ENCODE data around the gene MRPL21.

MRPL21 gene

DNA sequence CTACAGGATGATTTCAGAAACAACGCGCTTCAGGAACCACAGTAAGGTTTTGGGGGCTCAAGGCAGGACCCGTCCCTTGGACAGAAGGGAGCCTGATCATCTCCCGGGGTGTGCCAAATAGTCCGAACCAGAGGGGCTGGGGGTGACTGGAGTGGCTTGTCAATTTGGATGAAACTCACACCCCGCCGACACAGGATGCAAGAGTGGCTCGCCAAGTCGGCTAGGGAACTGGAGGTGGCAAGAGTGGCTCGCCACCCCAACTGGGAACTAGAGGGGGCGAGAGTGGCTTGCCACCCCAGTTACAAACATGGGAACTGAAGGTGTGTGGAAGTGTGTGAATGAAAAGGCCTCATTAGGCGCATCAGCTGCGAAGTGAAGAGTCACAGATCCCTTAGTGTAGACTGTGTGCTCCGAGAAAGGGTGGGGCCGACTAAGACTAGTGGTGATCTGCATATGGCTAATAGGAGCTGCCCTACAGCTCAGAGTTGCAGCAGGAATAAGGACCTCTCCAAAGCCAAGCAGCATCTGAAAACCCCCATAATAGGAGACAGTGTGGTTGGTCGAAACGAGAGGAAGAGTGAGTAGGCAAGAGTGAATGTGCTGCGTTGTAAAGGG is 35.3 kb downstream of the MRPL21 start:
- TF ChIP-seq CTCF (IDR thresholded peaks at IDR 0.05; ENCODE audit: insufficient read depth, low read depth, low read length, missing control alignments) = no peak

DNA sequence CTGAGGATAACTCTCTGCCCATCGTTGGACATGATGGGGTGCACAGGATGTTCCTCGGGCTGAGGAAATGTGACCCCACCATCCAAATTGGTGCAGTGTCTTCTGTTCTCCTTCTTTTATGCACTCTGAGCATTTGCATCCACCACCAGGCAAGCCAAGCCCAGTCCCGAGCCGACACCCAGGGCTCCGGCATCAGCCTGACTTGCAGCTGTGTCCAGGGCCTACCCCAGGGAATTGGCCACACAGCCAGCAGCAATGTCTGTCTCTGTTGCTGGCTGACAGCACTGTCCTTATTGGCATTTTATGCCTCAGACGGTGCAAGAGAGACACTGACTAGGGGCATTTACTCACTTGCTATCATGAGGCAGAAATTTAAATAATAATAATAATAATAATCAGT is 36.6 kb downstream of the MRPL21 start:
- DNase-seq (ENCODE audit: low read depth) = no peak
- TF ChIP-seq CTCF (IDR thresholded peaks at IDR 0.05; ENCODE audit: insufficient read depth, low read depth, low read length, missing control alignments) = no peak
- no peak overlapping the region for H3K4me3 ChIP-seq (ENCODE audit: low read depth, low read length)

More for the DNA sequence above, 35.3 kb downstream of the MRPL21 start:
- no peak overlapping the region for H3K4me3 ChIP-seq (ENCODE audit: low read depth, low read length)
- DNase-seq (ENCODE audit: low read depth) = no peak

DNA sequence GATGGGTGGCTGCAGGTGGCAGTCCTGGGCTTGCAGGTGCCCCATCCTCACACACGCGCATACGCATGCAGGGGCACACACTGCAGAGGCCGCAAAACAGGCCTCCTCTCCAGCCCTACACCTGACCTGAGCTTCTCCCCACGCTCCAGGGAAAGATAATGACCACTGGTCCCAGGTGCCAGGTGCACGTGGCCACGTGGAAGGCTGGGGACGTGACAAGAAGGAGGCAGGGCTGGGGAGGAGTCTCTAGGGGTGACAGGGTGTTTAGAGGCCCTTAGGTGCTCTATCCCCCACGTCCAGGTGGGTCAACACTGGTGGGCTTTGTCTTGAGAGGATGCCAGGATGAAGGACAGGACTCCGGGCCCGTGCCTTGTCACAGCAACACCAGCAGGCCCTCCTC is 38.4 kb downstream of the MRPL21 start:
- no peak overlapping the region for H3K4me3 ChIP-seq (ENCODE audit: low read depth, low read length)
- TF ChIP-seq CTCF (IDR thresholded peaks at IDR 0.05; ENCODE audit: insufficient read depth, low read depth, low read length, missing control alignments) = no peak
- DNase-seq (ENCODE audit: low read depth) = no peak

DNA sequence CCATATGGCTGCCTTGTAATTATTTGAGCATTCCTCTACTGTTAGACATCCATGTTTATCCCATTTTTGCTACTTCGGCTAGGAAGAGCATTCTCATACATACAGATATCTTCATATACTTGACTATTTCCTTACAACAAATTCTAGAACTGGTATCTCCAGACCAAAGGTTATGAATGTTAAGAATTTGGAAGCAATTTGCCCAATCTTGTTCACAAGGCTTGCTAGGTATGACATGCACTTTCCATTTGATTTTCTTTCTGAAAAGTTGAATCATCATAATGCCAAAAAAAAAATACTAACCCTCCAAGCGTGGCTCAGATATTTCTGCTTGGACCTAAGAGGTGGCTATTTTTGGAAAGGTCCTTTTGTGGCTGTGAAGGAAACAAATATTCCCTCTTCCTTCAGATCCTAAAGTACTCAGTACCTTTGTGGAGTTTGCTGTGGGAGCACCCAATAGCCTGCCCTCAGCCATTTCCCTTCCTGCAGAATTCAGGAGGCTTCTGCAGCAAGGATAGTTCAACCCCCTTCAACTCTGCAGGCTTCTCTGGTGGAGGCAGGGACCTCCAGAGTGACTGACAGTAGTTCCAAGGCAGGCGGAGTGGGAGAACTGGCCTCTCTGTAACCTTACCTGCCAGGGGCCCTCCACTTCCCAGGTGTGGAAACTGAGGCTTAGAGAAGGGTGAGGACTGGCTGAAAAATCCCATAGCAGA is 39.9 kb downstream of the MRPL21 start:
- no peak for TF ChIP-seq CTCF (IDR thresholded peaks at IDR 0.05; ENCODE audit: insufficient read depth, low read depth, low read length, missing control alignments)
- no peak for DNase-seq (ENCODE audit: low read depth)
- H3K4me3 ChIP-seq (ENCODE audit: low read depth, low read length) = no peak overlapping the region

DNA sequence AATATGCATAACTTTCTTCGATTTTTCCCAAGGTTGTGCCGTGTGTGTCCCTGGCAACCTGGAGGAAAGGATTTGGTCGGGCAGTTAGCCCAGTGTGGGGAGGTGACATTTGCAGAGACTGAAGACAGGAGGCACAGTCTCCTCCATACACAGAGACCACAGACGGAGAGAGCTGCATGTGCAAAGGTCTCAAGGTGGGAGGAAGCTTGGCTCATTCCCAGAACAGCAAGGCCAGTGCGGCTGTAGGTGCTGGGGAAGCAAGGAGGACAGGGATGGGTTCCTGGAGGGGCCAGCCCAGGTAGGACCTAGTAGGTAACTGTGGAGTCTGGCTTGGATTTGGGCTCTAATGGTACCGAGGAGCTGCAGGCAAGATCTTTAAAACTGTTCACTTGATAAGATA is 41.2 kb downstream of the MRPL21 start:
- no peak for DNase-seq (ENCODE audit: low read depth)
- no peak for TF ChIP-seq CTCF (IDR thresholded peaks at IDR 0.05; ENCODE audit: insufficient read depth, low read depth, low read length, missing control alignments)

GRCh38 chr11:68859123-68859522 is 44.5 kb downstream of the MRPL21 start:
- TF ChIP-seq CTCF (IDR thresholded peaks at IDR 0.05; ENCODE audit: insufficient read depth, low read depth, low read length, missing control alignments) = no peak
- no peak for DNase-seq (ENCODE audit: low read depth)
- no peak overlapping the region for H3K4me3 ChIP-seq (ENCODE audit: low read depth, low read length)

More for the DNA sequence above, 41.2 kb downstream of the MRPL21 start:
- H3K4me3 ChIP-seq (ENCODE audit: low read depth, low read length) = no peak overlapping the region
